Measurements from ENCODE around the gene TPM4.
A peak's percentile ranks its signal among the peaks of the same experiment; 100 is the strongest.

The TPM4 gene

GRCh38 chr19:16133818-16134217 lies 57.5 kb downstream of the TPM4 start:
- Histone ChIP-seq H3K4me2 (ENCODE audit: low read length) (no peak overlapping the region), H3K4me1 (ENCODE audit: insufficient read depth, low read length, severe bottlenecking) (peaks cover 9% of the 10 kb centered on the region), H3K9me2 (ENCODE audit: low read depth, low read length) (no peaks in the 10 kb centered on the region), H3F3A (ENCODE audit: insufficient read depth, low read length) (no peaks in the 10 kb centered on the region), H3K36me3 (ENCODE audit: insufficient read depth, low read length) (peaks cover 60% of the 10 kb centered on the region), H3K4me3 (ENCODE audit: low read depth, low read length, poor library complexity, severe bottlenecking) (no peak overlapping the region), H3K9me3 (ENCODE audit: low read length) (no peaks in the 10 kb centered on the region), H4K20me1 (ENCODE audit: insufficient read depth, low read length) (no peaks in the 10 kb centered on the region), H2AFZ (ENCODE audit: low read length) (no peak overlapping the region), H3K27ac (ENCODE audit: low read depth, low read length, poor library complexity, severe bottlenecking) (no peak overlapping the region), H3K27me3 (ENCODE audit: insufficient read depth, low read length) (no peaks in the 10 kb centered on the region), H3K79me2 (ENCODE audit: insufficient read depth, low read length) (no peaks in the 10 kb centered on the region), H3K9ac (ENCODE audit: low read length) (no peak overlapping the region)
- no peak for TF ChIP-seq CTCF (IDR thresholded peaks at IDR 0.05; ENCODE audit: low read length)
- TF ChIP-seq EZH2 (IDR thresholded peaks at IDR 0.05; ENCODE audit: borderline replicate concordance, low read length), result no peak

- no peaks in the 10 kb centered on the region for H3K27me3 ChIP-seq (ENCODE audit: insufficient read depth, low read length)
- H3K27ac ChIP-seq (ENCODE audit: low read depth, low read length, poor library complexity, severe bottlenecking), result peak overlapping the region; percentile 42
- H4K20me1 ChIP-seq (ENCODE audit: insufficient read depth, low read length), result no peaks in the 10 kb centered on the region
- no peak for TF ChIP-seq CTCF (IDR thresholded peaks at IDR 0.05; ENCODE audit: low read length)
- H2AFZ ChIP-seq (ENCODE audit: low read length), result no peak overlapping the region
- H3F3A ChIP-seq (ENCODE audit: insufficient read depth, low read length), result no peaks in the 10 kb centered on the region
- H3K4me2 ChIP-seq (ENCODE audit: low read length), result no peak overlapping the region
- no peak overlapping the region for H3K9ac ChIP-seq (ENCODE audit: low read length)
- H3K36me3 ChIP-seq (ENCODE audit: insufficient read depth, low read length), result peaks cover 53% of the 10 kb centered on the region
- H3K79me2 ChIP-seq (ENCODE audit: insufficient read depth, low read length), result no peaks in the 10 kb centered on the region
- H3K4me3 ChIP-seq (ENCODE audit: low read depth, low read length, poor library complexity, severe bottlenecking), result no peak overlapping the region
- no peaks in the 10 kb centered on the region for H3K9me3 ChIP-seq (ENCODE audit: low read length)
- H3K9me2 ChIP-seq (ENCODE audit: low read depth, low read length), result no peaks in the 10 kb centered on the region
- peaks cover 9% of the 10 kb centered on the region for H3K4me1 ChIP-seq (ENCODE audit: insufficient read depth, low read length, severe bottlenecking)
Measured at GRCh38 chr19:16134510-16134909, 58.2 kb downstream of the TPM4 start.

GRCh38 chr19:16135430-16136127 lies 59.3 kb downstream of the TPM4 start:
- H3K4me3 ChIP-seq (ENCODE audit: low read depth, low read length, poor library complexity, severe bottlenecking), result no peak overlapping the region
- H3K36me3 ChIP-seq (ENCODE audit: insufficient read depth, low read length), result peaks cover 42% of the 10 kb centered on the region
- no peak overlapping the region for H3K4me2 ChIP-seq (ENCODE audit: low read length)
- no peaks in the 10 kb centered on the region for H4K20me1 ChIP-seq (ENCODE audit: insufficient read depth, low read length)
- no peak for TF ChIP-seq CTCF (IDR thresholded peaks at IDR 0.05; ENCODE audit: low read length)
- TF ChIP-seq EZH2 (IDR thresholded peaks at IDR 0.05; ENCODE audit: borderline replicate concordance, low read length), result no peak
- no peak overlapping the region for H3K9ac ChIP-seq (ENCODE audit: low read length)
- no peak overlapping the region for H2AFZ ChIP-seq (ENCODE audit: low read length)
- no peaks in the 10 kb centered on the region for H3F3A ChIP-seq (ENCODE audit: insufficient read depth, low read length)
- H3K9me3 ChIP-seq (ENCODE audit: low read length), result no peaks in the 10 kb centered on the region
- H3K9me2 ChIP-seq (ENCODE audit: low read depth, low read length), result no peaks in the 10 kb centered on the region
- no peaks in the 10 kb centered on the region for H3K27me3 ChIP-seq (ENCODE audit: insufficient read depth, low read length)
- no peaks in the 10 kb centered on the region for H3K79me2 ChIP-seq (ENCODE audit: insufficient read depth, low read length)
- no peak overlapping the region for H3K27ac ChIP-seq (ENCODE audit: low read depth, low read length, poor library complexity, severe bottlenecking)
- H3K4me1 ChIP-seq (ENCODE audit: insufficient read depth, low read length, severe bottlenecking), result peaks cover 16% of the 10 kb centered on the region

Measured in OCI-LY1 (cell line).